ENCODE data around the gene ZNF189.

Gene ZNF189

DNA sequence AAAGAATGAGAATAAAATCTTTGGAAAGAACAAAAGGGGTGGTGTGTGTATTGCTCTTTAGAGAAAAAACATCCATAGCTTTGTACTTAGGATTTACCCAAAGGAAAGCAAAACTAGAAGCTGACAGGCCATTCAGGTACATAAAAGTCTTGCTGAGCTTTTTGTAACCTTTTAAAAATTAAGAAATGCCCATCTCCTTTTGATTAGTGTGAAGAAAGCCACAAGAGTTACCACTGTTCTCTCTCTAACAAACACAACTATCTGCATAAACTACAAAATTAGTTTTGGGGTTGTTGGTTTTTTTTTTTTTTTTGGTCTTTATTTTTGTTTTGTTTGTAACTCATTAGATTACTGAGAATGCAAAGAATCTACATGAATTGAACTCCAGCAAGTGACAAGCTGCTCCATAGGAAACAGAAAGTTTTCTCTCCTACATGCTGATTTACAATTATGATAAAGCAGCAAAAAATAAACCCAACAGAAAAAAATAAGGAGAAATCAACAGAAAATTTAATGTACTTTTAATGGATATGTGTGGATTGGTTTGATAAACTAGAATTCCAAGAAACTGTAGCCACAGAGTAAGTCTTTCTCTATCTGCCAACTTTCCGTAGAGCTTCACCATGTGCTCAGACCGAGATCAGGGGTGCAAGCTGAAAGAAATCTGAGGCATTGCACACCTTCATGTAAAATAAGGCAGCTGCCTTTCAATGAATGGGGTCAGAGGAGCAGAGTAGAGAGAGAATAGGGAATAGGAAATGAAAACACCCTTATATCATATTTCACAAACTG, 26.1 kb upstream of the ZNF189 start:
- no peaks in the 10 kb centered on the region for H3K9me3 ChIP-seq (ENCODE audit: control insufficient read depth, insufficient read depth, low read length)
- no peak overlapping the region for H3K4me3 ChIP-seq (ENCODE audit: low read length)
- no peak overlapping the region for H3K27ac ChIP-seq (ENCODE audit: low read depth, low read length)
- H3K4me1 ChIP-seq (ENCODE audit: control insufficient read depth, low read length): no peaks in the 10 kb centered on the region
- H3K4me2 ChIP-seq (ENCODE audit: low read length): no peak overlapping the region
- TF ChIP-seq, protein P1, sequence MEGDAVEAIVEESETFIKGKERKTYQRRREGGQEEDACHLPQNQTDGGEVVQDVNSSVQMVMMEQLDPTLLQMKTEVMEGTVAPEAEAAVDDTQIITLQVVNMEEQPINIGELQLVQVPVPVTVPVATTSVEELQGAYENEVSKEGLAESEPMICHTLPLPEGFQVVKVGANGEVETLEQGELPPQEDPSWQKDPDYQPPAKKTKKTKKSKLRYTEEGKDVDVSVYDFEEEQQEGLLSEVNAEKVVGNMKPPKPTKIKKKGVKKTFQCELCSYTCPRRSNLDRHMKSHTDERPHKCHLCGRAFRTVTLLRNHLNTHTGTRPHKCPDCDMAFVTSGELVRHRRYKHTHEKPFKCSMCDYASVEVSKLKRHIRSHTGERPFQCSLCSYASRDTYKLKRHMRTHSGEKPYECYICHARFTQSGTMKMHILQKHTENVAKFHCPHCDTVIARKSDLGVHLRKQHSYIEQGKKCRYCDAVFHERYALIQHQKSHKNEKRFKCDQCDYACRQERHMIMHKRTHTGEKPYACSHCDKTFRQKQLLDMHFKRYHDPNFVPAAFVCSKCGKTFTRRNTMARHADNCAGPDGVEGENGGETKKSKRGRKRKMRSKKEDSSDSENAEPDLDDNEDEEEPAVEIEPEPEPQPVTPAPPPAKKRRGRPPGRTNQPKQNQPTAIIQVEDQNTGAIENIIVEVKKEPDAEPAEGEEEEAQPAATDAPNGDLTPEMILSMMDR (IDR thresholded peaks at IDR 0.05; ENCODE audit: low read depth, low read length, poor library complexity, severe bottlenecking): no peak
- no peak for TF ChIP-seq EZH2phosphoT487 (IDR thresholded peaks at IDR 0.05; ENCODE audit: borderline replicate concordance, low read length)
- no peaks in the 10 kb centered on the region for H3F3A ChIP-seq (ENCODE audit: control insufficient read depth, insufficient read depth)
- no peaks in the 10 kb centered on the region for H3K27me3 ChIP-seq (ENCODE audit: control insufficient read depth, low read length)
- no peaks in the 10 kb centered on the region for H3K79me2 ChIP-seq (ENCODE audit: control insufficient read depth, low read length)
- no peaks in the 10 kb centered on the region for H3K9me2 ChIP-seq (replicated peaks; ENCODE audit: control insufficient read depth, low read length)
- H3K36me3 ChIP-seq (ENCODE audit: control insufficient read depth, low read length): no peaks in the 10 kb centered on the region
- no peaks in the 10 kb centered on the region for H4K20me1 ChIP-seq (ENCODE audit: control insufficient read depth, insufficient read depth, low read depth, low read length)

DNA sequence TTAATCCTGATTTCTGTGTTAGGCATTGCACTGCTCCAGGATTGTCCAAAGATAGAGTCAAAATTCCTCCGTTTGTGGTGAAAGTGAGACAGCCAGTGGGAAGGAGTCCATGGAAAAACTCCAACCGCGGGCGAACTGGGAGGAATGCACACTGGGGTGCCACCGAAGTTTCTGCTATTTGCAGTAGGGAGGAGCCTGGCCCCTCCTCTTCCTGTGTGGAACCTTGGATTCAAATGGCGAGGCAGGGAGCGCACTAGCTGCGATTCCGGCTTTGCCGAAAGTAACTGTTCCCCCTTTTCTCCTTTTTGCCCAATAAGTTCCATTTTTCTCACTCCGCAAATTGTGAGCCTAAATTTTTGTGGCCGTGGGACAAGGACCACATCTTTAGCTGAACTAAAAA, 23.1 kb upstream of the ZNF189 start:
- H3K4me3 ChIP-seq (ENCODE audit: low read length): no peak overlapping the region
- no peaks in the 10 kb centered on the region for H3K4me1 ChIP-seq (ENCODE audit: control insufficient read depth, low read length)
- no peak for TF ChIP-seq EZH2phosphoT487 (IDR thresholded peaks at IDR 0.05; ENCODE audit: borderline replicate concordance, low read length)
- TF ChIP-seq, protein P1 (IDR thresholded peaks at IDR 0.05; ENCODE audit: low read depth, low read length, poor library complexity, severe bottlenecking): no peak
- H3K36me3 ChIP-seq (ENCODE audit: control insufficient read depth, low read length): no peaks in the 10 kb centered on the region
- H3K4me2 ChIP-seq (ENCODE audit: low read length): no peak overlapping the region
- no peak overlapping the region for H3K27ac ChIP-seq (ENCODE audit: low read depth, low read length)
- no peaks in the 10 kb centered on the region for H4K20me1 ChIP-seq (ENCODE audit: control insufficient read depth, insufficient read depth, low read depth, low read length)
- no peaks in the 10 kb centered on the region for H3K79me2 ChIP-seq (ENCODE audit: control insufficient read depth, low read length)
- no peaks in the 10 kb centered on the region for H3K9me2 ChIP-seq (replicated peaks; ENCODE audit: control insufficient read depth, low read length)
- no peaks in the 10 kb centered on the region for H3K27me3 ChIP-seq (ENCODE audit: control insufficient read depth, low read length)
- H3F3A ChIP-seq (ENCODE audit: control insufficient read depth, insufficient read depth): no peaks in the 10 kb centered on the region
- H3K9me3 ChIP-seq (ENCODE audit: control insufficient read depth, insufficient read depth, low read length): no peaks in the 10 kb centered on the region

DNA sequence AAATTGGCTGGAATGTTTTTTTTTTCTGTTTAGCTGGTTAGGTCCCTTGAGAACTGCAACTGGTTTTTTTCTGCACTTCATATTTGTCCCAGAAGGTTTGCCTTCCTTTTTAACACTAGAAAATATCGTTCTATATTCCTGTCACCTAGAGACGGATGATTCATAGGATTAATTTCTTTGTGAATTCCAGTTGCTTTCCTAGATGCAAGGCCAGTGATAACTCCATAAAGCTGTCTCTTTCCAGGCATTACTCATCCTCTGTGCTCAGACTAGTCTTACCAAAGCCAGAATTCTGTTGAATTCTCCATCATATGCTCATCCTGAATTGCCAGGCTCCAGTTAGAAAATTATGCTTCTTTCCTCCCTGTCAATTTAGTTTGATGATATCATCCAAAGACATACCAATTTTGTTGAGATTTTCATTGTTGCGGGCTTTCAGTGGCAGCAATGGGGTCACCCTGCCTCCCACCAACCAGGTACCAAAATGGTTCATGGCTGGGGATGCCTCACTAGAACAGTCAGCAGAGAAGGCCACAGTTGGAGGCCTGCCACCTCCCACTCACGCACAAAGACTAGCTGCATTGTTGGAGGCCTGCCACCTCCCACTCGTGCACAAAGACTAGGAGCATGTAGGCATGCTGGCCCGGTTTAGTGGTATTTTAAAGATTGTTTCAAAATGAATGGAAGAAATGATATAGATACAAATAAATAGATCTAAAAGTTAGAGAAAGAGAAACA, 22.4 kb upstream of the ZNF189 start:
- no peaks in the 10 kb centered on the region for H4K20me1 ChIP-seq (ENCODE audit: control insufficient read depth, insufficient read depth, low read depth, low read length)

More for the DNA sequence above, 22.4 kb upstream of the ZNF189 start:
- Histone ChIP-seq H3K27ac (ENCODE audit: low read depth, low read length) (no peak overlapping the region), H3K4me2 (ENCODE audit: low read length) (no peak overlapping the region), H3K9me2 (replicated peaks; ENCODE audit: control insufficient read depth, low read length) (no peaks in the 10 kb centered on the region), H3F3A (ENCODE audit: control insufficient read depth, insufficient read depth) (no peaks in the 10 kb centered on the region), H3K79me2 (ENCODE audit: control insufficient read depth, low read length) (no peaks in the 10 kb centered on the region), H3K4me1 (ENCODE audit: control insufficient read depth, low read length) (no peaks in the 10 kb centered on the region), H3K36me3 (ENCODE audit: control insufficient read depth, low read length) (no peaks in the 10 kb centered on the region), H3K9me3 (ENCODE audit: control insufficient read depth, insufficient read depth, low read length) (no peaks in the 10 kb centered on the region), H3K4me3 (ENCODE audit: low read length) (no peak overlapping the region), H3K27me3 (ENCODE audit: control insufficient read depth, low read length) (no peaks in the 10 kb centered on the region)
- TF ChIP-seq, protein P1 (IDR thresholded peaks at IDR 0.05; ENCODE audit: low read depth, low read length, poor library complexity, severe bottlenecking): no peak

All from DOHH2 (cell line).